GM10847 (cell line): Measurements from ENCODE around the gene MAP3K6.

Experiments
- POLR2A ChIP-seq: IDR thresholded peaks from 2 replicates; pipeline ENCODE4 v1.6.1; 2011; ENCODE audit not compliant: insufficient read length; ENCODE audit errors: extremely low read depth

The MAP3K6 gene

DNA sequence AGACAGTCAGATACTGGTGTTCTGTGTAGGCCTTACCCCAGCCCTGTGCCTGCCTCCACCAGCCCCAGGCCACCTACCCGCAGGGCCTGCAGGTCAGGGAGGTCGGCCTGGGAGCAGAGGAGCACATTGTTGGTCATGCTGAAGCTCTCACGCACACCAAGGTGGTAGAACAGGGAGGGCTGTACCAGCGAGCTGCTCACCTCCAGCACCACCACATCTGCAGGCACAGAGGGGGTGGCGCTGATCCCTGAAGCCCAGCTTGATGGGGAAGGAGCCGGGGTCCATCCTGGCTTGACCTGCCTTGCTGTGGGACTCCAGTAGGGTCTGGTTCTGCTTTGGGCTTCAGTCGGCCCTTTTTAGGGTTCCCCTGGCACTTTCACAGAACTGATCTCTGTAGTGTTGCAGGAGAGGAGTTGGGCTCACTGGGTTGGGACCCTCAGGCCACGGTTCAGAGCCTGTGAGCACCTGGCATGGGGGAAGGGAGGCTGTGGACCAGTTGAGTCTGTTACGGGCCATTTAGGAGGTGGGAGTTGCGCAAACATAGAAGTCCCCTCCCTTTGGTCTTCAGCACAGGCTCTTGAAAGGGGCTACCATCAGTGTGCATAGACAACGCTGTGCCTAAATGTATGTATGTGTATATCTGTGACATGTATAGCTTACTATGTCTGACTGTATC is 1.9 kb downstream of the MAP3K6 start:
- TF ChIP-seq POLR2A = no peak

DNA sequence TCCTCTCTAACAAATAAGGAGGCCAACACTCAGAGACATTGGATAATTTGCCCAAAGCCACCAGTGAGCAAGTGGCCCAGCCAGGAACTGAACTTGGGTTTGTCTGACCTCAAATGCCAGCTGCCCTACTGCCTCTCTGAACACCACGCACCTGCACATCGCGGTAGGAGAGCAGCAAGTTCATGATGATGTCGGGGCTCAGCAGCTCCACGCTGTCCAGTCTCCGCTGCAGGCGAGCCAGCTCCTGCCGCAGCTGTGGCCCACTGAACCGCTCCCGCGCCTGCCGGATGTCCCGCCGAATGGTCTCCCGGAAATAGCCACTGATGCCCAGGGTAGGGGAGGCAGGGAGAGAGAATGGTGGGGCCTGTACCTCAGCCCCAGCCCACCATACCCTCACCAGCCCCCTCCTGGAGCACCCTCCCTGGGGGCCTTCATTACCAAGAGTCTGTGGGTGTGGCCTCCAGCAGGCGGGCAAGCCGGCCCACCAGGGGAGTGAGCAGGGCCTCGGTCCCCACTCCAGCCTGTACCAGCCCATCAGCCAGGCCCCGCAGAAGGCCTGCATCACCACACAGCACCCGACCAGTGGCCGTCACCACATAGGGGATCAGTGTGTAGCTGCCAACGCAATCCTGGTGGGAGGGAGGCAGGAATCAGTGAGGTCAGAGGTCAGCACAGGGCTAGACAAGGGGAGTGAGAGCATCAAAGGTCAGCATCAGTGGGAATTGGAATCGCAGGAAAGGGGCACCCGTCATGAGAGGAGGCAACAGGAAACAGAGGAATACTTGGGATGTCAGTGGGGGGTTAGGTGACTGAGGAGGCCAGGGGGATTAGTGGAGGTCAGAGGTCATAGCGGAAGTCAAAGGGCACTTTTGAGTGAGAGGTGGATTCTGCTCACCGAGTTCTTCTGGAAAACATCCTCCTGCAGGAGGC is 2.7 kb downstream of the MAP3K6 start:
- TF ChIP-seq POLR2A = no peak

DNA sequence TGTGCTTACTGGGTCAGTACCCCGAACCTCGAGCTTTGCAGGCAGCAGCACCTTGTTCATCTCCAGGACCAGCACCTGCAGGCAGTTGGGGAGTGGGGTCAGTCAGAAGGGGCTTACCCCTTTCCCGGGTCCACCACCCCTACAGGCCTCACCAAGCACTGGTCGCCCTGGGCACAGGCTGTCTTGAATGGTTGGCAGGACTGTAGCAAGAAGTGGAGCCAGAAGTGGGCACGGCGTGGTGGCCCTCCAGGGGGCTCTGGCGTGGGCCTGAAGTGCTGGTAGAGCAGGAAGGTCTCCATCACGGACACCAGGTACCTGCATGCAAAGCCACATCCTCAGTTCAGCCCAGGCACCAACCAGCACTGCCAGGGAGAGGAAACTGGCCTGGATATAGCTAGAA is 5.2 kb downstream of the MAP3K6 start:
- TF ChIP-seq POLR2A = no peak

DNA sequence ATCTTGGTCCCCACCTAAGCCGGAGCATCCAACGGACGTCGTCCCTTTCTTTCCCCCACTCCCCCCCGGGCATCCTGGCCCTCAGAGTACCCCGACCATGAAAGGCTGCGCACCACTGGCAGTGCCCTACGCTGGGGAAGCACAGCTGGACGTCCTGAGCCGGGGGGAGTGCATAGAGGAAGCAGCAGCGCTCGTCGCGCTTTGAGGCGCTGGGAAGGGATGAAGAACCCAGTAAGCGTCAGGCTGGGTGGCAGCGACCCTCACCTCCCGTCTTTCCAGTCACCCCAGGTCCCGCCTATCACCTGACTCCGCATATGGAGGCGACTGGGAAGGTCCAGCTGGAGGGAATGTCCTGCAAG is 5.7 kb downstream of the MAP3K6 start:
- no peak for TF ChIP-seq POLR2A

DNA sequence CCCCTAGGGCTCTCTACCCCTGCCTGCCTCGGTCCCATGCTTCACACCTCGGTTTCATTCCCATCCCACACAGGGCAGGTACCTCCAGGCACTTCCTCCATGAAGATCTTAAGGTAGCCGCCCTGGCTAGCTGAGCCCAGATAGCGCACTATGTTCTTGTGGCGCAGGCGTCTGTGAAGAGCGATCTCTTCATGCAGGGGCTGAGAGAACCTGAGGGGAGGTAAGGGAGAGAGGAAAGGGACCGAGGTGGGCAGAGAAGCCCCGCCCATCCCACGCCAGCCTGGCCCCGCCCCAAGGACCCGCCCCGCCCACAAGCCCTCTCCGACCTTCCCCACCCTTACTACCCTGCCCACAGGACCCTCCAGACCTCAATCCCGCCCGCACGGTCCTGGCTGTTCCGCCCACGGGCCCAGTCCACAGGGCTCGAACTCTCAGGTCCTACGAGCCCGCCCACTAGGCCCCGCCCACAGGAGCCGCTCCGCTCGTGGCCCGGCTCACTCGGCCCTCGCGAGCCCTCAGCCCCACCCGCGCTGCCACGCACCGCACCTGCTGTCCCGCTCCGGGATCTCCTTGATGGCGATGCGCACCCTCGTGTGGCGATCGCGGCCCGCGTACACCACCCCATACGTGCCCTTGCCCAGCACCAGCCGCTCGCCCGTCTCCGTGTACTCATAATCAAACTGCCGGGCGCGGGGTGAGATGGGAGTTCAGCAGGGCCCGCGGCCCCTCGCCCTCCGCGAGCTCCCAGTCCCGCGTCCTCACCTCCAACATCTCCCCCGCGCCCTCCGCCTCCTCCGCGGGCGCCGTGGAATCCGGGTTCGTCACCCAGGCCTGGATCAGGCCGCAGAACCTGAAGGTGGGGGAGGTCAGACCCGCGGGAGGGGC is 6.4 kb downstream of the MAP3K6 start:
- TF ChIP-seq POLR2A = no peak

DNA sequence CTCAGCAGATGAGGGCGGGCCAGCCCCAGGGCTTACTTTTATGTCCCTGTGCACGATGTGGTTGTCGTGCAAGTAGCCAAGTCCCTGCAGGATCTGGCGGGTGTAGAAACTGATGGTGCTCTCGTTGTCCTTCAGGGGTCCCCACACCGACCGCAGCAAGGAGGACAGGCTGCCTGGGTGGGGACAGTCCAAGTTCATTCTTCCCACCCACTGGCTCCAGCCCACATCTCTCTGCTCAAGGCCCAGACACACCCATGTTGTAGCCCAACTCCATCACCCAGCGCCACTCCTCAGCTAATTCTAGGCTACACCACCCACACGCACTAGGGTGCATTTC is 7.0 kb downstream of the MAP3K6 start:
- TF ChIP-seq POLR2A = no peak

DNA sequence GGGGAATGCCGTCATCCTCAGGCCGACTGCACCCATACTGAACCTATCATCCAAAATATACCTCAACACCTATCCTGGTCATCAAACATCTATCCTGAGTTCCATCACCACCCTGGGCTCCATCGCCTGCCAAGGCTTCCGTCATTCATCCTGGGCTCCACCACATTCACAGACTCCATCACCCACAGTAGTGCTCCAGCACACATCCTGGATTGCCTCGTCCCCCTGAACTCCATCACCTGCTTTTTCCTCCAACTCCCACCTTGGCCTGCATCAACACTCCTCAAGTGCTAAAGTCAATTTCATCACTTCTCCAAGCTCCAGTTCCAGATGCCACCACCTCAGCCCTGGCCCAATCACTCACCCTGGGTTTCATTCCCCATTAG is 7.8 kb downstream of the MAP3K6 start:
- TF ChIP-seq POLR2A = no peak

DNA sequence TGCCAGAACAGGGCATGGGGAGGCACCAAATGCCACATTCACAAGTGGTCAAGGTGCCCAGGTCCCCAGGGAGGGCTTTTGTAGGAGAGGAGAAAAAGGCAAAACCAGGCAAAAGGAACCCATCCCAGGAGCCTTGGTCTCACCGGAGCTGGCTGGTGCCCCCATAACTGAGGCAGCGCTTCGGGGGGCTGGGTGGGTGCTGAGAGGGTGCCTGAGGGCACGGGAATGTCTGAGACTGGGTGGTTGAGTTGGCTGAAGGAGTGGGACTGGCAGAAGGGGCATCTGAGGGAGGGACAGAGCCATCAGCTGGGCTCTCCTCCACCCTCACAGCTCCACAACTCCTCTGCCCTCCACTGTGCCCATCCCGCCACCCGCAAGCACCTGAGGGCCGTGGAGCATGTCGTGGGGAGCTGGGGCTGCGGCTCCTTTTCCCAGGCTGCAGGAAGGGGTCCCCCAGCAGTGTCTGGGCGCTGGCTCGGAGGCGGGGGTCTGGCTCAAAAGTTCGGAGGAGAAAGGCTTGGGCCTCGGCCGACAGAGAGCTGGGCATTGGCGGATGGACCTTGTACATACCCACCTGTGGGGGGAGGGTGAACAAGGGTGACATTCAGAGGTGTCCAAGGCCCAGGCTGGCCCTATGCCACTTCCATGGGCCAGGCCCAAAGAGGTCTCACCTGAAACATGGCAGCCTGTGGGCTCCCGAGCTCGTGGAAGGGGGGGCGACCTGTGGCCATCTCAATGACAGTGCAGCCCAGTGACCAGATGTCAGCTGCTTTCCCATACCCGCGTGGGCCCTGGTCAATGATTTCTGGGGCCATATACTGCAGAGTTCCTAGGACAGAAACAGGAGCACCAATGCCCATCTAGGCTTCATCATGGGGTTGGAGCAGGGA is 8.5 kb downstream of the MAP3K6 start:
- no peak for TF ChIP-seq POLR2A

DNA sequence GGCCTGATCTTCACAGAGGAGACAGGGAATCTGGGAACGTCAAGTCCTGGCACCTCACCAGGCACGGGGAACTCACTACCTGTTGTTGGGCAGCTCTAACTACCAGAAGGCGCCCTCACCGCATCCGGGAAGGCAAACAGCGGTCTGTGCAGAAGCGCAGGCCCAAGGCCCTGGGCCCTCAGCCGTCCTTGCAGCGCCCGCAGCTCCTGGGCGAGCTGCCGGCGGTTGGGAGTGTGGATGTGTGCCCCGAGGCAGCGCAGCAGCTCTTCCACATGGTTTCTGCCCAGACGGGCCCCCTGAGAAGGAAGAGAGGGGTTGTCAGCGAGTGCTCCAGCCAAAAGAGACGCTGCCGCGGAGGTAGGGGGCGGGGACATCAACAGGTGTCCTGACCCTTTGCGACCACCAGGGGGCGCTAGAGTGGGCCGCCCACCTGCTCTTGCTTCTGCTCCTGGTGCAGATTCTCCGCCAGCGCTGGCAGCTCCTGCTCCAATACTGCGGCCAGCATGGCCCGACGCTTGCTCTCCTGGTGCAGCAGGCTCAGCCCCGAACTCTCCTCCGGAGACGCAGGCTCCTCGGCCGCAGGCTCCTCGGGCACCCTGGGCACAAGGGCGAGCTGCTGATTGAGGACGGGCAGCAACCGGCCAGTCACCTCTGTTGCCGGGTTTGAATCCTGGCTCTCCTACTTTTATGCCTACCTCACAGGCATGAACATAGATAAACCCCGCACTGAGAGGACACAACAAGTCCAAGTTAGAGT is 9.3 kb downstream of the MAP3K6 start:
- no peak for TF ChIP-seq POLR2A

DNA sequence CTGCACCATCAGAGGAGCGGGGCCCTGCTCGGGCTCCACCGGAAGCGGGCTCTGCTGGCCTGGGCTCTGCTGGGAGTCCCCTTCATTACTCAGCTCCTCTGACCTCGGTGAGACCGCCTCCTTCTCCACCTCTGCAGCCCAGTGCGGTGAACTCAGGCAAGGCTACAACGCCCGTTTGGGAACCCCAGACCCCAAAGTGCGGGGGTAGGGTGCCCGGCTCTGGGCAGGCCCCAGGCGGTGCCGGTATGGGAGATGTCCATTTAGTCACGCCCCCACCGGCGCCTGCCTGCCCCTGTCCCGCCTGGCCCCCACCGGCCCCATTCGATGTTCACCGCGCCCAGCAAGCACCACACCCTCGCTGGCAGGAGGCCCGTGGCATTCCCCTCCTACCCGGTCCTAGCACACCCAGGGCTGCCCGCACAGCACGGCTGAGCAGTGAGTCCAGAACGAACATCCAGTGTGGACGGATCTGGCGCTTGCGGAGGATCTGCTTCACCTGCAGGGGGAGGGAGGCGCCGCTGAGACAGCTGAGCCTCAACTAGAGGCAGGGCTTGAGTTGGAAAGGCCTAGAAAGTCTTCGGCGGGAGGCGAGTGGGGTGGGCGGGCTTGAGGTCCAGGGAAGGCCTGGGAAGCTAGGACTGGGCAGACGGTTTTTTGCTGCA is 10.0 kb downstream of the MAP3K6 start:
- no peak for TF ChIP-seq POLR2A

DNA sequence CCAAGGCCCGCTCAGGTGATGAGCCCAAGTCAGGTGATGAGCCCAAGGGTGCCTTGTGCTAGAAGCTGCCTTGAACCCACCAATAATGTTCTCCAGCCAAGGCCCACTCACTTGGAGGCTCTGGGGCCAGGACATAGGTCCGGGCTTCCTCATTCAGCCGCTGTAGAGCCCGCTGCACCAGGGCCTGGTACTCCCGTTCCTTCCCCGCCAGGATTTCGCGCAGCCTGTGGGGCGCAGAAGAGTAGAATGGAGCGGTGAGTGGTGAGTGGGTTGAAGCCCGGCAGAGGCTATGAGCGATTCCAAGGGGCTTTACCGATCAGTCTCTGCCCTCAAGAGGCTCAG is 10.5 kb downstream of the MAP3K6 start:
- no peak for TF ChIP-seq POLR2A

DNA sequence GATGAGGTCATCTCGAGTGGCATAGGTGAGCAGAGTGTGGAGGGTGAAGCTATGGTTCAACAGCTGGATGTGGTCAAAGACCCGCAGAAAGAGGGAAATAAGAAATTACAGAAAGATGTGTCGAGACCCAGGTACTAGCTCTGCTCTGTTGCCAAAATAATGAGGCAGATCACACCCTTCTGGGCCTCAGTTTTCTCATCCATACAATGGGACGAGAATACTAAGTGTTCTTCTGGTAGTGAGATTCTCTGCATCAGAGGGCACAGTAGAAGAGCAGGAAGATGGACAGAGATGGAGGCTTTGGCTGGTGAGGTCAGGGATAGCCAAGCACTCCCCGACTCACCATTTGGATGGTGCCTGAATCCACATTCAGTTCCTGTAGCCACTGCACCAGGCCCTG is 11.1 kb downstream of the MAP3K6 start:
- TF ChIP-seq POLR2A = no peak

DNA sequence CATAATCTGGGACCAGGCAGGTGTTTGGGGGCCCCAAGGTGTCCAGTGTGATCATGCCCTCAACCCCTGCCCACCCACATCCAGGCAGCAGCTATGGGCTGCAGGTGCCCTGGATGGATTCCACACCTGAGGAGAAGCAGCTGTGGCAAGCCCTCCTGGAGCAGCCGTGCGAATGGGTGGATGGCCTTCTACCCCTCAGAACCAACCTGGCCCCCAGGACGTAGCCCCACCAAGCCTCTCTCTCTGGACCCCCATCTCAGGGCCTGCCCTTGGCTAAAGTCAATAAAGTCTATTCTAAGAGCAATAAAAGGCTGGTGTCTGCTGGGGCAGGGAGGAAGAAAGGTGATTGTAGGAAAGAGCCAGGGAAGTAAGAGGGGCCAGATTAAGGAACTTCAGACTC is 13.1 kb downstream of the MAP3K6 start:
- TF ChIP-seq POLR2A = no peak

DNA sequence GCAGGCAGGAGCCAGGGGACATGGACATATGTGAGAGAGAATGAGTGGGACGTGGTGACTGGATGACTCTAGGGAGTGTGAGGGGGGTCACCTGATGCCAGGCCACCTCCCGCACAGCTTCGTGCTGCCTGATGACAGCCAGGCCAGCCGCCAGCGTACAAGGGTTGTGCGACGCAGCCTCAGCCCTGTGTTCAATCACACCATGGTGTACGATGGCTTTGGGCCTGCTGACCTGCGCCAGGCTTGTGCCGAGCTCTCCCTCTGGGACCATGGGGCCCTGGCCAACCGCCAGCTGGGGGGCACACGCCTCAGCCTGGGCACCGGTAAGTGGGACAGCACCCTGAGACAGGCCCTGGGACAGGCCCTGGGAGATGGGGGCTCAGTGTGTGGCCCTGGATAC is 13.6 kb downstream of the MAP3K6 start:
- TF ChIP-seq POLR2A = no peak
